ENCODE data around the gene LCP2. TPM values are rescaled to one million over a fixed set of nuclear protein-coding genes. Genes with fewer than 3 reads are reported as not detected.

LCP2 gene
- total RNA-seq, 1 donor from 2014 or later = 25.5 TPM

GRCh38 chr5:170288151-170288550, 9.4 kb downstream of the LCP2 start:
- Histone ChIP-seq H3K36me3 (no peaks in the 10 kb centered on the region), H3K27me3 (no peaks in the 10 kb centered on the region), H3K4me3 (no peak overlapping the region), H3K27ac (peak overlapping the region; percentile 51), H3K4me1 (peaks cover 15% of the 10 kb centered on the region), H3K9me3 (no peaks in the 10 kb centered on the region)
- DNase-seq (ENCODE audit: extremely low spot score in 2 of 2) = no peak
- TF ChIP-seq CTCF (IDR thresholded peaks at IDR 0.05) (no peak), POLR2A (IDR thresholded peaks at IDR 0.05) (no peak), POLR2AphosphoS5 (IDR thresholded peaks at IDR 0.05; ENCODE audit: insufficient read depth in 1 of 2, low read depth in 1 of 2) (no peak)
- intact Hi-C loops (cut with DNase I) = no loop called here

GRCh38 chr5:170287532-170287931, 10.0 kb downstream of the LCP2 start:
- intact Hi-C loops (cut with DNase I) = no loop called here
- DNase-seq (ENCODE audit: extremely low spot score in 2 of 2) = no peak
- peaks cover 15% of the 10 kb centered on the region for H3K4me1 ChIP-seq

GRCh38 chr5:170286386-170286925, 11.1 kb downstream of the LCP2 start:
- Histone ChIP-seq H3K4me3 (no peak overlapping the region), H3K27me3 (no peaks in the 10 kb centered on the region), H3K4me1 (peaks cover 15% of the 10 kb centered on the region), H3K9me3 (no peaks in the 10 kb centered on the region), H3K36me3 (no peaks in the 10 kb centered on the region), H3K27ac (no peak overlapping the region)
- no peak for DNase-seq (ENCODE audit: extremely low spot score in 2 of 2)
- no peak for TF ChIP-seq POLR2A (IDR thresholded peaks at IDR 0.05)
- TF ChIP-seq CTCF (IDR thresholded peaks at IDR 0.05) = no peak
- no peak for TF ChIP-seq POLR2AphosphoS5 (IDR thresholded peaks at IDR 0.05; ENCODE audit: insufficient read depth in 1 of 2, low read depth in 1 of 2)
- intact Hi-C loops (cut with DNase I) = no loop called here

More at GRCh38 chr5:170287532-170287931, 10.0 kb downstream of the LCP2 start:
- TF ChIP-seq CTCF (IDR thresholded peaks at IDR 0.05) (no peak), POLR2AphosphoS5 (IDR thresholded peaks at IDR 0.05; ENCODE audit: insufficient read depth in 1 of 2, low read depth in 1 of 2) (peak in 1 of 2 donors; percentile 16)
- H3K4me3 ChIP-seq = no peak overlapping the region
- no peaks in the 10 kb centered on the region for H3K36me3 ChIP-seq
- peak overlapping the region; percentile 51 for H3K27ac ChIP-seq
- H3K27me3 ChIP-seq = no peaks in the 10 kb centered on the region
- no peaks in the 10 kb centered on the region for H3K9me3 ChIP-seq

- Histone ChIP-seq H3K4me3 (no peak overlapping the region), H3K9me3 (no peaks in the 10 kb centered on the region), H3K4me1 (peaks cover 16% of the 10 kb centered on the region), H3K36me3 (no peaks in the 10 kb centered on the region), H3K27ac (no peak overlapping the region), H3K27me3 (no peaks in the 10 kb centered on the region)
- no peak for DNase-seq (ENCODE audit: extremely low spot score in 2 of 2)
- intact Hi-C loops (cut with DNase I) = no loop called here
- no peak for TF ChIP-seq CTCF (IDR thresholded peaks at IDR 0.05)
- TF ChIP-seq POLR2AphosphoS5 (IDR thresholded peaks at IDR 0.05; ENCODE audit: insufficient read depth in 1 of 2, low read depth in 1 of 2) = no peak
- no peak for TF ChIP-seq POLR2A (IDR thresholded peaks at IDR 0.05)
Observed at GRCh38 chr5:170285181-170285580, 12.4 kb downstream of the LCP2 start.

GRCh38 chr5:170284231-170284630, 13.3 kb downstream of the LCP2 start:
- intact Hi-C loops (cut with DNase I) = no loop called here
- DNase-seq (ENCODE audit: extremely low spot score in 2 of 2) = no peak
- H3K9me3 ChIP-seq = no peaks in the 10 kb centered on the region
- peaks cover 25% of the 10 kb centered on the region for H3K4me1 ChIP-seq
- no peak overlapping the region for H3K4me3 ChIP-seq
- H3K36me3 ChIP-seq = no peaks in the 10 kb centered on the region
- H3K27ac ChIP-seq = no peak overlapping the region
- no peak for TF ChIP-seq POLR2AphosphoS5 (IDR thresholded peaks at IDR 0.05; ENCODE audit: insufficient read depth in 1 of 2, low read depth in 1 of 2)
- no peak for TF ChIP-seq CTCF (IDR thresholded peaks at IDR 0.05)
- TF ChIP-seq POLR2A (IDR thresholded peaks at IDR 0.05) = no peak
- no peaks in the 10 kb centered on the region for H3K27me3 ChIP-seq
